GM21528 (cell line): Measurements from ENCODE around the gene CDKL1.
"Not testable (repeated sequence)": the region's sequence is repeated elsewhere in the genome, so short reads cannot be mapped to it uniquely, and the experiment has no call there.

Experiments used
- ATAC-seq: cut with Tn5 transposase; IDR thresholded peaks from one replicate; pipeline ENCODE4 v1.9.1; 2021; ENCODE audit warnings: mild to moderate bottlenecking, moderate library complexity; ENCODE audit not compliant: unreplicated experiment, low FRiP score

CDKL1 gene

GRCh38 chr14:50335989-50336824 lies 60.5 kb downstream of the CDKL1 start:
- ATAC-seq = no peak

GRCh38 chr14:50335389-50335788 lies 61.3 kb downstream of the CDKL1 start:
- ATAC-seq = no peak

- no peak for ATAC-seq
Measured at GRCh38 chr14:50334211-50334610, 62.5 kb downstream of the CDKL1 start.

- ATAC-seq = no peak
Measured at GRCh38 chr14:50333014-50333509, 63.6 kb downstream of the CDKL1 start.

- no peak for ATAC-seq
Measured at GRCh38 chr14:50331596-50331995, 65.1 kb downstream of the CDKL1 start.

GRCh38 chr14:50321009-50321660 lies 75.5 kb downstream of the CDKL1 start:
- peak; percentile 79 for ATAC-seq

- ATAC-seq = no peak
Measured at GRCh38 chr14:50320283-50320682, 76.4 kb downstream of the CDKL1 start.

- ATAC-seq = no peak
Measured at GRCh38 chr14:50319721-50320120, 77.0 kb downstream of the CDKL1 start.

GRCh38 chr14:50319293-50319692 lies 77.4 kb downstream of the CDKL1 start:
- ATAC-seq = no peak

- ATAC-seq = no peak
Measured at GRCh38 chr14:50318031-50318626, 78.6 kb downstream of the CDKL1 start.

GRCh38 chr14:50314098-50314497 lies 82.6 kb downstream of the CDKL1 start:
- not testable (repeated sequence) for ATAC-seq

- peak; percentile 25 for ATAC-seq
Measured at GRCh38 chr14:50312734-50313054, 84.0 kb downstream of the CDKL1 start.

GRCh38 chr14:50311972-50312733 lies 84.5 kb downstream of the CDKL1 start, which contains the start of the genes DMAC2L and L2HGDH:
TSS of gene DMAC2L (plus strand) at chr14:50312324. CDS start at chr14:50321488, 9,164 bp downstream.
TSS of gene L2HGDH (minus strand) at chr14:50312229. CDS start at chr14:50312150, 79 bp downstream.
- ATAC-seq = peak; percentile 95

GRCh38 chr14:50311337-50311971 lies 85.2 kb downstream of the CDKL1 start:
- ATAC-seq = peak; percentile 6

- no peak for ATAC-seq
Measured at GRCh38 chr14:50310445-50310844, 86.2 kb downstream of the CDKL1 start.

- no peak for ATAC-seq
Measured at GRCh38 chr14:50308363-50308915, 88.2 kb downstream of the CDKL1 start.

- ATAC-seq = no peak
Measured at GRCh38 chr14:50303744-50304471, 92.8 kb downstream of the CDKL1 start.

GRCh38 chr14:50301914-50302313 lies 94.8 kb downstream of the CDKL1 start:
- ATAC-seq = no peak

- no peak for ATAC-seq
Measured at GRCh38 chr14:50299585-50299984, 97.1 kb downstream of the CDKL1 start.
